Gastroesophageal sphincter (tissue), 4 donors: ENCODE results near the gene KDM3B. TPM values are rescaled to one million over a fixed set of nuclear protein-coding genes. Genes with fewer than 3 reads are reported as not detected.

Source experiments
- ATAC-seq: fragments of 150-250 bp; one replicate; pipeline ENCODE4 v1.9.1; 2016; ENCODE audit warnings: mild to moderate bottlenecking, moderate library complexity
- H3K27ac ChIP-seq, 4 donors: fragments of 200-600 bp; sonication (generic) in 3 of 4; 1 replicate in 3 of 4; 2 replicates in 1 of 4; pipeline ENCODE4 v1.5.1; 2016 to 2019
- H3K27me3 ChIP-seq: fragments of 200-600 bp; sonication (generic); one replicate; pipeline ENCODE4 v1.5.1; 2019
- H3K36me3 ChIP-seq, 2 donors: fragments of 200-600 bp; sonication (generic); one replicate each; pipeline ENCODE4 v1.5.1; 2019; ENCODE audit warnings: control low read depth in 1 of 2
- H3K4me1 ChIP-seq, 3 donors: fragments of 200-600 bp; sonication (generic); 1 replicate in 2 of 3; 2 replicates in 1 of 3; pipeline ENCODE4 v1.5.1; 2016 to 2019; ENCODE audit warnings: control low read depth in 2 of 3
- H3K4me3 ChIP-seq, 2 donors: fragments of 200-600 bp; sonication (generic); one replicate each; pipeline ENCODE4 v1.5.1; 2019; ENCODE audit warnings: mild to moderate bottlenecking in 1 of 2, moderate library complexity in 1 of 2
- H3K9me3 ChIP-seq, 3 donors: fragments of 200-600 bp; sonication (generic); one replicate each; pipeline ENCODE4 v1.5.1; 2017 to 2019; ENCODE audit warnings: control low read depth in 2 of 3
- EP300 ChIP-seq: sonication (generic); formaldehyde crosslinking; IDR thresholded peaks from one replicate; pipeline ENCODE4 v1.6.1; 2017; ENCODE audit warnings: antibody characterized with exemption, mild to moderate bottlenecking
- POLR2A ChIP-seq, 2 donors: fragments of 450-650 bp; IDR thresholded peaks; one replicate each; pipeline ENCODE4 v1.6.1; 2017; ENCODE audit warnings: antibody characterized with exemption in 2 of 2, mild to moderate bottlenecking in 2 of 2, moderate library complexity in 1 of 2
- POLR2AphosphoS5 ChIP-seq: sonication (generic); formaldehyde crosslinking; IDR thresholded peaks from one replicate; pipeline ENCODE4 v1.6.1; 2017; ENCODE audit warnings: antibody characterized with exemption
- WGBS, 2 donors: methylation state at CpG; one replicate each; pipeline ENCODE4 v1.1.5; 2018; ENCODE audit warnings: low coverage in 1 of 2; 5-methylcytosine and 5-hydroxymethylcytosine counted together
- total RNA-seq, 4 donors: library from RNA; depleted of rRNA; stranded (reverse); fragments of >200 nt; gene quantifications; one replicate each; pipeline ENCODE4 v1.1.0, GENCODE V29; 2016
- TF ChIP-seq, protein P1 (sequence below), 4 experiments: fragments of 200-600 bp in 2 of 4; fragments of 450-650 bp in 2 of 4; sonication (generic) in 1 of 4; IDR thresholded peaks; one replicate each; pipeline ENCODE4 v1.5.1; 2017 to 2019; ENCODE audit warnings: antibody characterized with exemption in 4 of 4, mild to moderate bottlenecking in 2 of 4, moderate library complexity in 2 of 4

The KDM3B gene, protein sequence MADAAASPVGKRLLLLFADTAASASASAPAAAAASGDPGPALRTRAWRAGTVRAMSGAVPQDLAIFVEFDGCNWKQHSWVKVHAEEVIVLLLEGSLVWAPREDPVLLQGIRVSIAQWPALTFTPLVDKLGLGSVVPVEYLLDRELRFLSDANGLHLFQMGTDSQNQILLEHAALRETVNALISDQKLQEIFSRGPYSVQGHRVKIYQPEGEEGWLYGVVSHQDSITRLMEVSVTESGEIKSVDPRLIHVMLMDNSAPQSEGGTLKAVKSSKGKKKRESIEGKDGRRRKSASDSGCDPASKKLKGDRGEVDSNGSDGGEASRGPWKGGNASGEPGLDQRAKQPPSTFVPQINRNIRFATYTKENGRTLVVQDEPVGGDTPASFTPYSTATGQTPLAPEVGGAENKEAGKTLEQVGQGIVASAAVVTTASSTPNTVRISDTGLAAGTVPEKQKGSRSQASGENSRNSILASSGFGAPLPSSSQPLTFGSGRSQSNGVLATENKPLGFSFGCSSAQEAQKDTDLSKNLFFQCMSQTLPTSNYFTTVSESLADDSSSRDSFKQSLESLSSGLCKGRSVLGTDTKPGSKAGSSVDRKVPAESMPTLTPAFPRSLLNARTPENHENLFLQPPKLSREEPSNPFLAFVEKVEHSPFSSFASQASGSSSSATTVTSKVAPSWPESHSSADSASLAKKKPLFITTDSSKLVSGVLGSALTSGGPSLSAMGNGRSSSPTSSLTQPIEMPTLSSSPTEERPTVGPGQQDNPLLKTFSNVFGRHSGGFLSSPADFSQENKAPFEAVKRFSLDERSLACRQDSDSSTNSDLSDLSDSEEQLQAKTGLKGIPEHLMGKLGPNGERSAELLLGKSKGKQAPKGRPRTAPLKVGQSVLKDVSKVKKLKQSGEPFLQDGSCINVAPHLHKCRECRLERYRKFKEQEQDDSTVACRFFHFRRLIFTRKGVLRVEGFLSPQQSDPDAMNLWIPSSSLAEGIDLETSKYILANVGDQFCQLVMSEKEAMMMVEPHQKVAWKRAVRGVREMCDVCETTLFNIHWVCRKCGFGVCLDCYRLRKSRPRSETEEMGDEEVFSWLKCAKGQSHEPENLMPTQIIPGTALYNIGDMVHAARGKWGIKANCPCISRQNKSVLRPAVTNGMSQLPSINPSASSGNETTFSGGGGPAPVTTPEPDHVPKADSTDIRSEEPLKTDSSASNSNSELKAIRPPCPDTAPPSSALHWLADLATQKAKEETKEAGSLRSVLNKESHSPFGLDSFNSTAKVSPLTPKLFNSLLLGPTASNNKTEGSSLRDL (N-terminal part only)
- 10 to 100 TPM; 63.4 to 94.0 (median 77.8) TPM for total RNA-seq

DNA sequence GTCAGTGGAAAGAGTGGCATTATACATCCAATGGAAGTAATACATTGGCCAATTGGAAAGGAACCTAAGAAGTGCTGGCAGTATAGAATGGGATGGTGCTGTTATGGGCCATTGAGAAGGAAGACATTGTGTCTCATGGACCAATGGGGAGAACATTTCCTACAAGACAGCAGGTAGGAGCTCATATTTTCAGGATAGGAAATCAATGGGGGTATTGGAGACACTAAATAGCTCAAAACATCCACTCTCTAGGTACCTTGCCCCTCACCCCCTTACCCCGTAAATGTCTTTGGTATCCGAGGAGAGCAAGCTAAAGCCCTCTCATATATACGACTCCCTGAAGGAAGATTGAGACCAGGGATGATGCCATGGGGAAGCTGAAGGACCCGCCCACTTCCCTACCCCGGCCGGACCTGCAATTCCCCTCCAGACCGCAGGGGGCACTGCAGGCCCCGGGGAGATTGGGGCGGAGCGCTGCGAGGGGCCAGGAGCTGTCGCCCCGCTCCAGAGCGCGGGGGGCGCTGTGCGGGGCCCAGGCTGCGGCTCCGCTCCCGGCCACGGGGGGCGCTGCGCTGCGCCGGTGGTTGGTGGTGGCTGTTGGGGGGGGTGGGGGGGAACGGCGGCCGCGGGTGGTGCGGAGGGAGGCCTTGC lies at the start of gene KDM3B:
Gene KDM3B (plus strand): TSS at position 615 of the 651 bp plus-strand sequence. CDS start 111 bp downstream, outside the sequence.
- Histone ChIP-seq H3K36me3 (peaks cover 0 to 23% of the 10 kb centered on the region in 2 donors), H3K9me3 (no peaks in the 10 kb centered on the region), H3K4me3 (peak within 1 kb of the TSS; percentile 94 to 96), H3K4me1 (peaks cover 0 to 36% (median 15%) of the 10 kb centered on the region in 3 donors), H3K27me3 (no peaks in the 10 kb centered on the region), H3K27ac (peak within 1 kb of the TSS; percentile 93 to 99 (median 96))
- ATAC-seq: peak; percentile 92
- 60 to 100% methylated on average over 1 to 3 of the region's 30 CpGs for WGBS, 2 donors
- TF ChIP-seq, protein P1, sequence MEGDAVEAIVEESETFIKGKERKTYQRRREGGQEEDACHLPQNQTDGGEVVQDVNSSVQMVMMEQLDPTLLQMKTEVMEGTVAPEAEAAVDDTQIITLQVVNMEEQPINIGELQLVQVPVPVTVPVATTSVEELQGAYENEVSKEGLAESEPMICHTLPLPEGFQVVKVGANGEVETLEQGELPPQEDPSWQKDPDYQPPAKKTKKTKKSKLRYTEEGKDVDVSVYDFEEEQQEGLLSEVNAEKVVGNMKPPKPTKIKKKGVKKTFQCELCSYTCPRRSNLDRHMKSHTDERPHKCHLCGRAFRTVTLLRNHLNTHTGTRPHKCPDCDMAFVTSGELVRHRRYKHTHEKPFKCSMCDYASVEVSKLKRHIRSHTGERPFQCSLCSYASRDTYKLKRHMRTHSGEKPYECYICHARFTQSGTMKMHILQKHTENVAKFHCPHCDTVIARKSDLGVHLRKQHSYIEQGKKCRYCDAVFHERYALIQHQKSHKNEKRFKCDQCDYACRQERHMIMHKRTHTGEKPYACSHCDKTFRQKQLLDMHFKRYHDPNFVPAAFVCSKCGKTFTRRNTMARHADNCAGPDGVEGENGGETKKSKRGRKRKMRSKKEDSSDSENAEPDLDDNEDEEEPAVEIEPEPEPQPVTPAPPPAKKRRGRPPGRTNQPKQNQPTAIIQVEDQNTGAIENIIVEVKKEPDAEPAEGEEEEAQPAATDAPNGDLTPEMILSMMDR (IDR thresholded peaks at IDR 0.05): peak; percentile 89 to 100 (median 100)
- no peak for TF ChIP-seq POLR2A (IDR thresholded peaks at IDR 0.05)

- no peak for ATAC-seq
- H3K36me3 ChIP-seq: no peaks in the 10 kb centered on the region
- 78 to 96% methylated on average over 3 to 6 of the region's 6 CpGs for WGBS, 2 donors
- no peak for TF ChIP-seq POLR2AphosphoS5
- H3K4me1 ChIP-seq: no peaks in the 10 kb centered on the region
- no peaks in the 10 kb centered on the region for H3K27me3 ChIP-seq
- H3K9me3 ChIP-seq: no peaks in the 10 kb centered on the region
- H3K27ac ChIP-seq: no peak overlapping the region
- no peak overlapping the region for H3K4me3 ChIP-seq
These were observed 49.1 kb upstream of the KDM3B start for GRCh38 chr5:138303372-138303771.

GRCh38 chr5:138305797-138306196 lies 46.7 kb upstream of the KDM3B start:
- Histone ChIP-seq H3K4me3 (no peak overlapping the region), H3K9me3 (no peaks in the 10 kb centered on the region), H3K4me1 (no peaks in the 10 kb centered on the region), H3K27ac (no peak overlapping the region), H3K27me3 (no peaks in the 10 kb centered on the region), H3K36me3 (no peaks in the 10 kb centered on the region)
- TF ChIP-seq POLR2AphosphoS5 (no peak), EP300 (no peak), POLR2A (IDR thresholded peaks at IDR 0.05) (no peak)
- TF ChIP-seq, protein P1 (IDR thresholded peaks at IDR 0.05): no peak
- 50% methylated on average over 1 of the region's 1 CpG; no CpG with 5 or more reads in 1 of the 2 donors for WGBS, 2 donors
- ATAC-seq: no peak

DNA sequence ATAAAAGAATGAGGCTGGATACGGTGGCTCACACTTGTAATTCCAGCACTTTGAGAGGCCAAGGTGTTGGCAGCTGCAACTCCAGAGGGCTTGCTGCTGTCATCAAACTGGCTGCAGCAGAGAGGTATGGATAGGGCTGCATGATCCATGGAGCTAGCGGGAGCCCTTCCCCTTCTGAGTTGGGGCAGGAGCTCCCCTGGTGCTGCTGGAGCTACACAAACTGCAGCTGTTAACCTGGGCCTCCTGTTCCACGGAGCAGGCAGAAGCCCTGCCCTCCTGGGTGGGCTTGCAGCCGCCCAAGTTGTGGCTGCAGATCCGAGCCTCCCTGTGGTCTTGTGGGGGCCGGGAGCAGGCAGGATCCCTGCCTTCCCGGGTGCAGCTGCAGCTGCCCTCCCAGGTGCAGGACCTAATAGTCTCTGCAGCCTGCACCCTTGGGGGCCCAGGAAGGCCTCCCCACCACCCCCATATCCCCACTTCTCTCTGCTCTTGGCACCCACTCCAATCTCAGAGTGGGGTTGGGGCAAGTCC lies 36.7 kb upstream of the KDM3B start:
- Histone ChIP-seq H3K27me3 (peaks cover 8% of the 10 kb centered on the region), H3K9me3 (no peaks in the 10 kb centered on the region), H3K4me1 (no peaks in the 10 kb centered on the region), H3K36me3 (no peaks in the 10 kb centered on the region), H3K4me3 (no peak overlapping the region), H3K27ac (no peak overlapping the region)
- no peak for TF ChIP-seq EP300
- no peak for TF ChIP-seq POLR2A (IDR thresholded peaks at IDR 0.05)
- no peak for TF ChIP-seq POLR2AphosphoS5
- TF ChIP-seq, protein P1 (IDR thresholded peaks at IDR 0.05): no peak
- 71 to 100% methylated on average over 1 of the region's 7 CpGs for WGBS, 2 donors
- no peak for ATAC-seq
